Neuronal stem cell (in vitro differentiated cells): ENCODE data around the gene TNF. TPM values are rescaled to one million over a fixed set of nuclear protein-coding genes. Genes with fewer than 3 reads are reported as not detected.

Experiments used
- DNase-seq: peaks from one replicate; pipeline ENCODE4 v3.0.0-alpha.2; 2013; ENCODE audit warnings: low spot score
- H2AFZ ChIP-seq: one replicate; pipeline ENCODE4 v1.6.1; 2013; ENCODE audit warnings: mild to moderate bottlenecking, low read length, inconsistent platforms
- H2AK5ac ChIP-seq: 2 replicates; pipeline ENCODE4 v1.6.1; 2013; ENCODE audit warnings: low read depth, mild to moderate bottlenecking, inconsistent platforms, low read length, moderate library complexity, mixed read lengths
- H2BK120ac ChIP-seq: 2 replicates; pipeline ENCODE4 v1.6.1; 2013; ENCODE audit warnings: low read depth, mild to moderate bottlenecking, inconsistent platforms, low read length, moderate library complexity, mixed read lengths
- H2BK12ac ChIP-seq: one replicate; pipeline ENCODE4 v1.6.1; 2013; ENCODE audit warnings: low read length, inconsistent platforms
- H2BK15ac ChIP-seq: 2 replicates; pipeline ENCODE4 v1.6.1; 2013; ENCODE audit warnings: mild to moderate bottlenecking, low read length, inconsistent platforms, mixed read lengths
- H2BK5ac ChIP-seq: one replicate; pipeline ENCODE4 v1.6.1; 2013; ENCODE audit warnings: inconsistent platforms, mild to moderate bottlenecking, low read length, moderate library complexity
- H3K14ac ChIP-seq: one replicate; pipeline ENCODE4 v1.6.1; 2013; ENCODE audit warnings: low read length, inconsistent platforms
- H3K18ac ChIP-seq: 2 replicates; pipeline ENCODE4 v1.6.1; 2013; ENCODE audit warnings: low read length, inconsistent platforms
- H3K23ac ChIP-seq: 2 replicates; pipeline ENCODE4 v1.6.1; 2013; ENCODE audit warnings: low read depth, mild to moderate bottlenecking, mixed read lengths, low read length, inconsistent platforms; ENCODE audit not compliant: poor library complexity
- H3K27ac ChIP-seq: replicated peaks from 3 replicates; pipeline ENCODE4 v1.5.1; 2013; ENCODE audit warnings: low read length, inconsistent platforms
- H3K27me3 ChIP-seq, 3 experiments: 2 replicates each; pipeline ENCODE4 v1.6.1; 2013; ENCODE audit warnings: low read length in 3 of 3, mild to moderate bottlenecking in 2 of 3, inconsistent platforms in 1 of 3, low read depth in 1 of 3, mixed read lengths in 1 of 3, moderate library complexity in 1 of 3; ENCODE audit not compliant: control insufficient read depth in 3 of 3, insufficient read depth in 3 of 3
- H3K36me3 ChIP-seq, 2 donors: replicated peaks in 1 of 2; 2 replicates each; pipeline ENCODE4 v1.6.1; 2013; ENCODE audit warnings: low read length in 2 of 2; ENCODE audit not compliant: control insufficient read depth in 2 of 2, insufficient read depth in 2 of 2
- H3K4ac ChIP-seq: 2 replicates; pipeline ENCODE4 v1.6.1; 2013; ENCODE audit warnings: inconsistent platforms, mild to moderate bottlenecking, low read length, moderate library complexity
- H3K4me1 ChIP-seq, 2 donors: 1 replicate in 1 of 2; 2 replicates in 1 of 2; pipeline ENCODE4 v1.6.1; 2013; ENCODE audit warnings: low read length in 2 of 2, low read depth in 1 of 2; ENCODE audit not compliant: control insufficient read depth in 2 of 2, insufficient read depth in 1 of 2
- H3K4me2 ChIP-seq: one replicate; pipeline ENCODE4 v1.6.1; 2013; ENCODE audit warnings: mild to moderate bottlenecking, low read length, inconsistent platforms; ENCODE audit not compliant: insufficient read depth, poor library complexity, severe bottlenecking
- H3K4me3 ChIP-seq, 2 donors: 2 replicates each; pipeline ENCODE4 v1.5.1; 2013; ENCODE audit warnings: low read length in 2 of 2, mild to moderate bottlenecking in 2 of 2, inconsistent platforms in 1 of 2, moderate library complexity in 1 of 2
- H3K79me1 ChIP-seq: one replicate; pipeline ENCODE4 v1.6.1; 2013; ENCODE audit warnings: low read depth, mild to moderate bottlenecking, inconsistent platforms, low read length, moderate library complexity
- H3K9ac ChIP-seq: one replicate; pipeline ENCODE4 v1.6.1; 2013; ENCODE audit warnings: mild to moderate bottlenecking, low read depth, low read length, inconsistent platforms; ENCODE audit not compliant: poor library complexity
- H3K9me3 ChIP-seq, 2 donors: replicated peaks in 1 of 2; 2 replicates each; pipeline versions ENCODE3 to v1.6.1; 2013; ENCODE audit warnings: low read length in 2 of 2, mild to moderate bottlenecking in 2 of 2, inconsistent platforms in 1 of 2, low read depth in 1 of 2, mixed read lengths in 1 of 2, moderate library complexity in 1 of 2; ENCODE audit not compliant: control insufficient read depth in 2 of 2, insufficient read depth in 1 of 2
- H4K8ac ChIP-seq: one replicate; pipeline ENCODE4 v1.6.1; 2013; ENCODE audit warnings: low read depth, mild to moderate bottlenecking, inconsistent platforms, low read length, moderate library complexity
- H4K91ac ChIP-seq: one replicate; pipeline ENCODE4 v1.6.1; 2013; ENCODE audit warnings: low read length, low read depth, mild to moderate bottlenecking, inconsistent platforms; ENCODE audit not compliant: poor library complexity
- WGBS, 2 donors: extraction: QIAGEN DNeasy Blood & Tissue Kit; methylation state at CpG; one replicate each; pipeline ENCODE4 v1.1.7; 2013; ENCODE audit warnings: missing lambda C conversion rate in 2 of 2, mixed read lengths in 1 of 2; ENCODE audit not compliant: insufficient read length in 2 of 2, insufficient replicate concordance in 1 of 2; ENCODE audit errors: extremely low coverage in 2 of 2; 5-methylcytosine and 5-hydroxymethylcytosine counted together
- polyA plus RNA-seq, 2 experiments: library from polyadenylated mRNA; stranded (reverse); fragments of 200-250 nt; gene quantifications; one replicate each; pipeline ENCODE4 v1.2.3, GENCODE V29; 2013

Gene TNF
- 0.03 TPM for polyA plus RNA-seq (2013, experiment 1 of 2)
- 0.01 TPM for polyA plus RNA-seq (2013, experiment 2 of 2)

- no peak within 1 kb of the TSS for H3K4me3 ChIP-seq
- H3K14ac ChIP-seq = no peak within 1 kb of the TSS
- H3K9me3 ChIP-seq = no peaks in the 10 kb centered on the region
- H3K4me1 ChIP-seq = peaks cover 0 to 4% of the 10 kb centered on the region in 2 donors
- no peak within 1 kb of the TSS for H3K4me2 ChIP-seq
- H3K18ac ChIP-seq = no peak within 1 kb of the TSS
- no peak for DNase-seq
- no peak within 1 kb of the TSS for H3K9ac ChIP-seq
- no peak within 1 kb of the TSS for H2BK5ac ChIP-seq
- WGBS, 2 donors = no CpG with 5 or more reads among the region's 19 CpGs
- H3K27ac ChIP-seq = no peak within 1 kb of the TSS
- H4K8ac ChIP-seq = no peak within 1 kb of the TSS
- H4K91ac ChIP-seq = no peak within 1 kb of the TSS
- H2BK12ac ChIP-seq = no peak within 1 kb of the TSS
- H2BK15ac ChIP-seq = no peak within 1 kb of the TSS
- peaks cover 0 to 50% (median under 1%) of the 10 kb centered on the region in 3 experiments for H3K27me3 ChIP-seq
- no peaks in the 10 kb centered on the region for H3K79me1 ChIP-seq
- H3K36me3 ChIP-seq = no peaks in the 10 kb centered on the region
- no peak within 1 kb of the TSS for H2BK120ac ChIP-seq
- no peak within 1 kb of the TSS for H3K23ac ChIP-seq
- H2AFZ ChIP-seq = no peak within 1 kb of the TSS
- H2AK5ac ChIP-seq = peak within 1 kb of the TSS; percentile 19
- no peak within 1 kb of the TSS for H3K4ac ChIP-seq
Measured at GRCh38 chr6:31575335-31575901, at the start of gene TNF. Gene TNF (plus strand): TSS chr6:31575565. CDS start chr6:31575742, 177 bp downstream.

GRCh38 chr6:31525932-31526591, 49.3 kb upstream of the TNF start:
- Histone ChIP-seq H4K91ac (no peak overlapping the region), H3K4me3 (no peak overlapping the region), H2AK5ac (no peak overlapping the region), H3K4ac (no peak overlapping the region), H2BK12ac (no peak overlapping the region), H3K27ac (no peak overlapping the region), H2BK15ac (no peak overlapping the region), H3K23ac (no peak overlapping the region), H3K79me1 (no peaks in the 10 kb centered on the region), H3K4me2 (no peak overlapping the region), H3K36me3 (peaks cover 12 to 18% of the 10 kb centered on the region in 2 donors), H3K9me3 (peaks cover 0 to 2% of the 10 kb centered on the region in 2 donors), H3K4me1 (peaks cover 0 to 2% of the 10 kb centered on the region in 2 donors), H3K18ac (no peak overlapping the region), H3K14ac (no peak overlapping the region), H2BK5ac (no peak overlapping the region), H2BK120ac (no peak overlapping the region), H3K9ac (no peak overlapping the region), H4K8ac (no peak overlapping the region), H2AFZ (no peak overlapping the region), H3K27me3 (no peaks in the 10 kb centered on the region)
- no peak for DNase-seq
- no CpG with 5 or more reads among the region's 4 CpGs for WGBS, 2 donors

- H3K9me3 ChIP-seq = peaks cover 0 to 2% of the 10 kb centered on the region in 2 donors
- peaks cover 28 to 41% of the 10 kb centered on the region in 2 donors for H3K36me3 ChIP-seq
- WGBS, 2 donors = no CpG with 5 or more reads among the region's 4 CpGs
- peaks cover 0 to 2% of the 10 kb centered on the region in 2 donors for H3K4me1 ChIP-seq
- H3K4me3 ChIP-seq = no peak overlapping the region
- H2BK12ac ChIP-seq = no peak overlapping the region
- no peak overlapping the region for H4K91ac ChIP-seq
- H3K23ac ChIP-seq = no peak overlapping the region
- no peak overlapping the region for H2AFZ ChIP-seq
- H2AK5ac ChIP-seq = no peak overlapping the region
- no peak overlapping the region for H2BK5ac ChIP-seq
- no peak overlapping the region for H3K4me2 ChIP-seq
- H3K27me3 ChIP-seq = no peaks in the 10 kb centered on the region
- no peak overlapping the region for H2BK120ac ChIP-seq
- H4K8ac ChIP-seq = no peak overlapping the region
- no peak overlapping the region for H3K14ac ChIP-seq
- H3K18ac ChIP-seq = no peak overlapping the region
- no peaks in the 10 kb centered on the region for H3K79me1 ChIP-seq
- no peak overlapping the region for H3K4ac ChIP-seq
- no peak overlapping the region for H2BK15ac ChIP-seq
- peak overlapping the region; percentile 0 for H3K27ac ChIP-seq
- H3K9ac ChIP-seq = no peak overlapping the region
- DNase-seq = no peak
Measured at GRCh38 chr6:31528307-31528777, 47.0 kb upstream of the TNF start.

- Histone ChIP-seq H3K4me1 (peaks cover 0 to 2% of the 10 kb centered on the region in 2 donors), H3K14ac (no peak within 1 kb of the TSS), H3K36me3 (peaks cover 32 to 47% of the 10 kb centered on the region in 2 donors), H2BK12ac (no peak within 1 kb of the TSS), H3K4me3 (peak within 1 kb of the TSS in 1 of 2 donors; percentile 55), H3K23ac (peak within 1 kb of the TSS; percentile 90), H2AFZ (no peak within 1 kb of the TSS), H3K18ac (no peak within 1 kb of the TSS), H2AK5ac (peak within 1 kb of the TSS; percentile 42), H3K79me1 (no peaks in the 10 kb centered on the region), H3K9me3 (peaks cover 0 to 2% of the 10 kb centered on the region in 2 donors), H3K9ac (no peak within 1 kb of the TSS), H3K4me2 (no peak within 1 kb of the TSS), H2BK15ac (no peak within 1 kb of the TSS), H3K4ac (no peak within 1 kb of the TSS), H3K27ac (peak within 1 kb of the TSS; percentile 38), H3K27me3 (no peaks in the 10 kb centered on the region), H2BK5ac (no peak within 1 kb of the TSS), H2BK120ac (no peak within 1 kb of the TSS), H4K8ac (no peak within 1 kb of the TSS), H4K91ac (no peak within 1 kb of the TSS)
- no CpG with 5 or more reads among the region's 7 CpGs for WGBS, 2 donors
- DNase-seq = no peak
Measured at GRCh38 chr6:31528821-31529328, 46.5 kb upstream of the TNF start, which contains the start of gene MCCD1. Gene MCCD1 (plus strand): TSS chr6:31528962. CDS start chr6:31529015, 53 bp downstream.
